ENCODE data around the gene PSME3. TPM values are rescaled to one million over a fixed set of nuclear protein-coding genes. Genes with fewer than 3 reads are reported as not detected.

The PSME3 gene
- total and polyA plus RNA-seq, 2 of the 13 experiments (the other 11 are each of a cell fraction or from before 2014, with no cell fraction given) = 66.3 to 135 TPM

DNA sequence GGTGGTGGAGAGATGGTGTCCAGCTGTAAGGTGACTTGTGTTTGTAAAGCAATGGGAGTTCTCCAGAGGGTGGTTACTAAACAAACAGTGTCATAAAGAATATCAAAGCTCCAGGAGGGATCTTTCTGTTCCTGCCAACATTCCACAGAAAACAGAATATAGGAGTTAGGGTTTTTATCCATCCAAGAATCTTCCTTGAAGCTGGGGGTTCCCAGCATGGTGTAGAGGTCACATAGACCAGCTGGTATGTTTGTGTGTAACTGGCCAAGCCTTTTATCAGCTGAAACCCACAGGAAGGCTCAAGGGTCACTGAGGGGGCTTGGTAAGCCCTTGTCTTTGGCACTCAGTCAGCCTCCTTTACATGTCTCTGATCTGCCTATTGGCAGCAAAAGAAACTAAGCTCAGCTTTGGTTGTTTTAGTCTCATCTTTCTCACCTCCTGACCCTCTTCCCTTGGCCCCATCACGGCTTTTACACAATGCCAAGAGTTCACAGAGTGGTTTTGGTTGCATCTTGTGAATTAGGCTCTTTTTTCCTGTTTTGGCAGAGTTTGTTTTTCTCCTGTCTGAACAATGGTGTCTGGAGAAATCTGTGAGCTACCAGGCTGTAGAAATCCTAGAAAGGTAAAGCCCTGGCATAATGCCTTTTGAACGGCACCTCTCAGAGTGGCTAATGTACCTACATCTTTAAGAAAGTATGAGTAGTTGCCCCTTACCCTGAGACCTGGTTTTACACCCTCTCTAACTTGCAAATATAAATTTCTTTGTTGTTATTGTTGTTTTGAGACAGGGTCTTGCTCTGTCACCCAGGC is 29.9 kb upstream of the PSME3 start:
- H2AFZ ChIP-seq (ENCODE audit: low read length) = peak overlapping the region; percentile 20
- peak overlapping the region; percentile 72 for H3K4me2 ChIP-seq (ENCODE audit: low read depth, low read length)
- ChIA-PET CTCF (ENCODE audit: low intra/inter-chr PET ratio, low total read pairs) (no interaction called here), POLR2A (interaction anchor here (0.7 to 4.3 kb wide), 15 partner anchors 12 to 194 kb away, joined by 3 to 75 read pairs (median 6); partner anchors contain the start of genes BECN1, PSME3, RETREG3 and TUBG1)
- no peaks in the 10 kb centered on the region; a peak in 2 of 5 replicates for H3K27me3 ChIP-seq (ENCODE audit: control insufficient read depth in 1 of 2, insufficient read depth in 2 of 2, low read length in 2 of 2)
- no TSS peak for BruUV-seq (replicated peaks)
- H3K4me1 ChIP-seq (ENCODE audit: insufficient read depth, low read length) = peaks cover 47% of the 10 kb centered on the region
- intact Hi-C loops (cut with micrococcal nuclease; ENCODE audit: unreplicated experiment) = no loop called here
- peak; percentile 88 for DNase-seq (ENCODE audit: low spot score)
- H4K20me1 ChIP-seq (ENCODE audit: insufficient read depth, low read length) = no peaks in the 10 kb centered on the region
- peaks cover 2% of the 10 kb centered on the region for H3K79me2 ChIP-seq (ENCODE audit: insufficient read depth, low read length)
- peak; percentile 56 for ATAC-seq
- H3K36me3 ChIP-seq (replicated peaks in 1 of 2; ENCODE audit: control insufficient read depth in 1 of 2, insufficient read depth in 2 of 2, low read length in 2 of 2) = no peaks in the 10 kb centered on the region
- H3K4me3 ChIP-seq (replicated peaks in 1 of 3; ENCODE audit: insufficient read depth in 1 of 3, low read depth in 2 of 3, low read length in 3 of 3) = peak overlapping the region in 2 of 3 experiments; percentile 2 to 8; a peak in 1 of 6 replicates
- peak overlapping the region; percentile 31 for H3K9ac ChIP-seq (ENCODE audit: insufficient read depth, low read depth, low read length)
- WGBS (ENCODE audit: low lambda C conversion rate) = 0% methylated on average over 2 of the region's 2 CpGs
- in situ Hi-C loops (cut with HindIII; ENCODE audit: extremely low pct_ligation_motif_present, low pct_unique_long_range_greater_than_20kb) = no loop called here
- peak overlapping the region; percentile 60 for H3K27ac ChIP-seq (ENCODE audit: extremely low read length, insufficient read depth, low read length)
- FAIRE-seq = peak; percentile 84
- no peaks in the 10 kb centered on the region for H3K9me3 ChIP-seq (ENCODE audit: low read length)
- peak; percentile 67 for TF ChIP-seq ZNF605 (CRISPR knock-in tag; IDR thresholded peaks at IDR 0.05)
- peak; percentile 72; the same call in 1 of the 2 replicates for TF ChIP-seq TBX2 (CRISPR knock-in tag; IDR thresholded peaks at IDR 0.05; ENCODE audit: borderline replicate concordance)
- TF ChIP-seq DPF2 (CRISPR knock-in tag; IDR thresholded peaks at IDR 0.05; ENCODE audit: borderline replicate concordance, low read depth) = no peak
- TF ChIP-seq KDM6A (CRISPR knock-in tag; IDR thresholded peaks at IDR 0.05; ENCODE audit: low read depth) = peak; percentile 68; the same call in 1 of the 2 replicates
- TF ChIP-seq, protein P1, sequence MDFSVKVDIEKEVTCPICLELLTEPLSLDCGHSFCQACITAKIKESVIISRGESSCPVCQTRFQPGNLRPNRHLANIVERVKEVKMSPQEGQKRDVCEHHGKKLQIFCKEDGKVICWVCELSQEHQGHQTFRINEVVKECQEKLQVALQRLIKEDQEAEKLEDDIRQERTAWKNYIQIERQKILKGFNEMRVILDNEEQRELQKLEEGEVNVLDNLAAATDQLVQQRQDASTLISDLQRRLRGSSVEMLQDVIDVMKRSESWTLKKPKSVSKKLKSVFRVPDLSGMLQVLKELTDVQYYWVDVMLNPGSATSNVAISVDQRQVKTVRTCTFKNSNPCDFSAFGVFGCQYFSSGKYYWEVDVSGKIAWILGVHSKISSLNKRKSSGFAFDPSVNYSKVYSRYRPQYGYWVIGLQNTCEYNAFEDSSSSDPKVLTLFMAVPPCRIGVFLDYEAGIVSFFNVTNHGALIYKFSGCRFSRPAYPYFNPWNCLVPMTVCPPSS (IDR thresholded peaks at IDR 0.05) = no peak
- peak; percentile 81 for TF ChIP-seq PATZ1 (CRISPR knock-in tag; IDR thresholded peaks at IDR 0.05)
- TF ChIP-seq POLR2A (IDR thresholded peaks at IDR 0.05; ENCODE audit: insufficient read depth in 1 of 2, low read depth in 2 of 2, low read length in 2 of 2) = no peak
- no peak for TF ChIP-seq ZNF30 (CRISPR knock-in tag; IDR thresholded peaks at IDR 0.05)
- peak; percentile 91 for TF ChIP-seq ZBTB7A (CRISPR knock-in tag; IDR thresholded peaks at IDR 0.05)
- 0 out of 4 replicates have a peak, but pooled peaks have one; percentile 39 to 63 for TF ChIP-seq NR2F1 (CRISPR knock-in tag; IDR thresholded peaks at IDR 0.05)
- TF ChIP-seq THAP11 (CRISPR knock-in tag; IDR thresholded peaks at IDR 0.05) = peak; percentile 80
- TF ChIP-seq ZNF430 (CRISPR knock-in tag; IDR thresholded peaks at IDR 0.05) = peak; percentile 56; the same call in 1 of the 2 replicates
- TF ChIP-seq SALL1 (CRISPR knock-in tag; IDR thresholded peaks at IDR 0.05) = peak; percentile 69
- TF ChIP-seq, protein P2, sequence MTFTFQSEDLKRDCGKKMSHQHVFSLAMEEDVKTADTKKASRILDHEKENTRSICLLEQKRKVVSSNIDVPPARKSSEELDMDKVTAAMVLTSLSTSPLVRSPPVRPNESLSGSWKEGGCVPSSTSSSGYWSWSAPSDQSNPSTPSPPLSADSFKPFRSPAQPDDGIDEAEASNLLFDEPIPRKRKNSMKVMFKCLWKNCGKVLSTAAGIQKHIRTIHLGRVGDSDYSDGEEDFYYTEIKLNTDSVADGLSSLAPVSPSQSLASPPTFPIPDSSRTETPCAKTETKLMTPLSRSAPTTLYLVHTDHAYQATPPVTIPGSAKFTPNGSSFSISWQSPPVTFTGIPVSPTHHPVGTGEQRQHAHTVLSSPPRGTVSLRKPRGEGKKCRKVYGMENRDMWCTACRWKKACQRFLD (CRISPR knock-in tag; IDR thresholded peaks at IDR 0.05; ENCODE audit: borderline replicate concordance) = no peak
- no peak for TF ChIP-seq SOX6 (IDR thresholded peaks at IDR 0.05)
- peak; percentile 66 for TF ChIP-seq SOX6 (CRISPR knock-in tag; IDR thresholded peaks at IDR 0.05)
- TF ChIP-seq, protein P3, sequence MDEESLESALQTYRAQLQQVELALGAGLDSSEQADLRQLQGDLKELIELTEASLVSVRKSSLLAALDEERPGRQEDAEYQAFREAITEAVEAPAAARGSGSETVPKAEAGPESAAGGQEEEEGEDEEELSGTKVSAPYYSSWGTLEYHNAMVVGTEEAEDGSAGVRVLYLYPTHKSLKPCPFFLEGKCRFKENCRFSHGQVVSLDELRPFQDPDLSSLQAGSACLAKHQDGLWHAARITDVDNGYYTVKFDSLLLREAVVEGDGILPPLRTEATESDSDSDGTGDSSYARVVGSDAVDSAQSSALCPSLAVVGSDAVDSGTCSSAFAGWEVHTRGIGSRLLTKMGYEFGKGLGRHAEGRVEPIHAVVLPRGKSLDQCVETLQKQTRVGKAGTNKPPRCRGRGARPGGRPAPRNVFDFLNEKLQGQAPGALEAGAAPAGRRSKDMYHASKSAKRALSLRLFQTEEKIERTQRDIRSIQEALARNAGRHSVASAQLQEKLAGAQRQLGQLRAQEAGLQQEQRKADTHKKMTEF (CRISPR knock-in tag; IDR thresholded peaks at IDR 0.05) = peak; percentile 35; the same call in 1 of the 2 replicates
- TF ChIP-seq MIXL1 (CRISPR knock-in tag; IDR thresholded peaks at IDR 0.05) = peak; percentile 31; the same call in 1 of the 2 replicates

Measured in HepG2 (cell line).